Hepatocyte (in vitro differentiated cells): ENCODE measurements around the gene WHAMM. TPM values are rescaled to one million over a fixed set of nuclear protein-coding genes. Genes with fewer than 3 reads are reported as not detected.
"Not testable (repeated sequence)": the region's sequence is repeated elsewhere in the genome, so short reads cannot be mapped to it uniquely, and the experiment has no call there.

Experiments
- DNase-seq: peaks from one replicate; pipeline ENCODE4 v3.0.0-alpha.2; 2016; ENCODE audit warnings: low spot score
- H2AFZ ChIP-seq: fragments of 200-600 bp; sonication (generic); 2 replicates; pipeline ENCODE4 v1.6.0; 2016; ENCODE audit warnings: antibody characterized with exemption, mild to moderate bottlenecking
- H3K27ac ChIP-seq: fragments of 200-600 bp; sonication (generic); 2 replicates; pipeline ENCODE4 v1.5.1; 2016; ENCODE audit warnings: mild to moderate bottlenecking
- H3K27me3 ChIP-seq: fragments of 200-600 bp; sonication (generic); 2 replicates; pipeline ENCODE4 v1.6.1; 2016
- H3K36me3 ChIP-seq: fragments of 200-600 bp; sonication (generic); replicated peaks from 2 replicates; pipeline ENCODE4 v1.5.1; 2016; ENCODE audit warnings: low read depth; ENCODE audit not compliant: insufficient read depth
- H3K4me1 ChIP-seq: fragments of 200-600 bp; sonication (generic); 2 replicates; pipeline ENCODE4 v1.5.1; 2016; ENCODE audit warnings: mild to moderate bottlenecking, moderate library complexity; ENCODE audit not compliant: insufficient read depth
- H3K4me2 ChIP-seq: fragments of 200-600 bp; sonication (generic); 2 replicates; pipeline ENCODE4 v1.6.0; 2016
- H3K4me3 ChIP-seq: fragments of 200-600 bp; sonication (generic); 2 replicates; pipeline ENCODE4 v1.5.1; 2016; ENCODE audit warnings: mild to moderate bottlenecking
- H3K79me2 ChIP-seq: fragments of 200-600 bp; sonication (generic); 2 replicates; pipeline ENCODE4 v1.6.0; 2017; ENCODE audit warnings: mild to moderate bottlenecking
- H3K9me2 ChIP-seq: fragments of 200-600 bp; sonication (generic); replicated peaks from 2 replicates; pipeline ENCODE4 v1.6.0; 2017; ENCODE audit warnings: mild to moderate bottlenecking; ENCODE audit not compliant: insufficient read depth
- H3K9me3 ChIP-seq: fragments of 200-600 bp; sonication (generic); 2 replicates; pipeline ENCODE4 v1.5.1; 2016; ENCODE audit warnings: low read depth, mild to moderate bottlenecking
- H4K20me1 ChIP-seq: fragments of 200-600 bp; sonication (generic); 2 replicates; pipeline ENCODE4 v1.6.0; 2016; ENCODE audit warnings: mild to moderate bottlenecking; ENCODE audit not compliant: insufficient read depth, poor library complexity, severe bottlenecking
- EZH2 ChIP-seq: fragments of 200-600 bp; sonication (generic); IDR thresholded peaks from 2 replicates; pipeline ENCODE4 v1.6.1; 2016; ENCODE audit warnings: antibody characterized with exemption, mild to moderate bottlenecking, borderline replicate concordance
- EZH2phosphoT487 ChIP-seq: fragments of 200-600 bp; sonication (generic); IDR thresholded peaks from one replicate; pipeline ENCODE4 v1.6.1; 2018; ENCODE audit warnings: antibody characterized with exemption, mild to moderate bottlenecking, low read depth, moderate library complexity; ENCODE audit not compliant: unreplicated experiment, severe bottlenecking
- WGBS: methylation state at CpG from one replicate; pipeline ENCODE4 v1.1.6; 2016; ENCODE audit warnings: low lambda C conversion rate; ENCODE audit errors: missing lambda C conversion rate; 5-methylcytosine and 5-hydroxymethylcytosine counted together
- polyA plus RNA-seq: library from polyadenylated mRNA; unstranded; fragments of >200 nt; fragmentation: Nextera tagmentation; extraction: Ambion mirVana; gene quantifications from 2 replicates; pipeline ENCODE4 v1.2.1, GENCODE V29; 2016
- total RNA-seq: library from RNA; depleted of rRNA; stranded (reverse); fragments of >200 nt; gene quantifications from 2 replicates; pipeline ENCODE4 v1.2.3, GENCODE V29; 2014
- TF ChIP-seq, protein P1 (sequence below): fragments of 200-600 bp; sonication (generic); IDR thresholded peaks from 2 replicates; pipeline ENCODE4 v1.5.1; 2016; ENCODE audit warnings: antibody characterized with exemption, mild to moderate bottlenecking; ENCODE audit not compliant: poor library complexity

Gene WHAMM
- total and polyA plus RNA-seq, 2 experiments from 2014 or later, result 5.3 to 8.0 TPM

DNA sequence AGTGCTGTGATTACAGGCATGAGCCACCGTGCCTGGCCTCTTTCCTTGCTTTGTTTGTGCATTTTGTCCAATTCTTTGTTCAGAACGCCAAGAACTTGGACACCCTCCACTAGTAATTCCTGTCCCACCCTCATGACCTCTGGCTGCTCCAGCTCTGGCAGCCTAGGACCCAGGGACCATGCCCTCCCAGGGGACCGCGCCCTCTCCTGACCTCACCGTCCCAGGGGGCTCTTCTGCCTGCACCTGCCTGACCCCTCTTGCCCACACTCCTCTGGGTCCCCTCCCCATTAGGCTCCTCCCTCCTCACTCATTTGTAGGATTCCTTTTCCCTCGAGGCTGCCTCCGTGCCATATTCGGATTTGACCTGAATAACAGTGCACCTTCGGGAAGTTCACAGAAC, 44.7 kb upstream of the WHAMM start:
- no peaks in the 10 kb centered on the region for H3K4me1 ChIP-seq
- no peaks in the 10 kb centered on the region for H4K20me1 ChIP-seq
- DNase-seq, result no peak
- TF ChIP-seq EZH2phosphoT487 (no peak), EZH2 (no peak)
- TF ChIP-seq, protein P1, sequence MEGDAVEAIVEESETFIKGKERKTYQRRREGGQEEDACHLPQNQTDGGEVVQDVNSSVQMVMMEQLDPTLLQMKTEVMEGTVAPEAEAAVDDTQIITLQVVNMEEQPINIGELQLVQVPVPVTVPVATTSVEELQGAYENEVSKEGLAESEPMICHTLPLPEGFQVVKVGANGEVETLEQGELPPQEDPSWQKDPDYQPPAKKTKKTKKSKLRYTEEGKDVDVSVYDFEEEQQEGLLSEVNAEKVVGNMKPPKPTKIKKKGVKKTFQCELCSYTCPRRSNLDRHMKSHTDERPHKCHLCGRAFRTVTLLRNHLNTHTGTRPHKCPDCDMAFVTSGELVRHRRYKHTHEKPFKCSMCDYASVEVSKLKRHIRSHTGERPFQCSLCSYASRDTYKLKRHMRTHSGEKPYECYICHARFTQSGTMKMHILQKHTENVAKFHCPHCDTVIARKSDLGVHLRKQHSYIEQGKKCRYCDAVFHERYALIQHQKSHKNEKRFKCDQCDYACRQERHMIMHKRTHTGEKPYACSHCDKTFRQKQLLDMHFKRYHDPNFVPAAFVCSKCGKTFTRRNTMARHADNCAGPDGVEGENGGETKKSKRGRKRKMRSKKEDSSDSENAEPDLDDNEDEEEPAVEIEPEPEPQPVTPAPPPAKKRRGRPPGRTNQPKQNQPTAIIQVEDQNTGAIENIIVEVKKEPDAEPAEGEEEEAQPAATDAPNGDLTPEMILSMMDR, result no peak
- H3K36me3 ChIP-seq, result no peaks in the 10 kb centered on the region
- 89% methylated on average over 9 of the region's 9 CpGs for WGBS
- no peaks in the 10 kb centered on the region for H3K79me2 ChIP-seq
- H3K27me3 ChIP-seq, result no peaks in the 10 kb centered on the region
- no peak overlapping the region for H3K27ac ChIP-seq
- H3K9me3 ChIP-seq, result no peaks in the 10 kb centered on the region
- H2AFZ ChIP-seq, result no peak overlapping the region
- H3K9me2 ChIP-seq, result no peaks in the 10 kb centered on the region
- H3K4me2 ChIP-seq, result no peak overlapping the region
- H3K4me3 ChIP-seq, result no peak overlapping the region

DNA sequence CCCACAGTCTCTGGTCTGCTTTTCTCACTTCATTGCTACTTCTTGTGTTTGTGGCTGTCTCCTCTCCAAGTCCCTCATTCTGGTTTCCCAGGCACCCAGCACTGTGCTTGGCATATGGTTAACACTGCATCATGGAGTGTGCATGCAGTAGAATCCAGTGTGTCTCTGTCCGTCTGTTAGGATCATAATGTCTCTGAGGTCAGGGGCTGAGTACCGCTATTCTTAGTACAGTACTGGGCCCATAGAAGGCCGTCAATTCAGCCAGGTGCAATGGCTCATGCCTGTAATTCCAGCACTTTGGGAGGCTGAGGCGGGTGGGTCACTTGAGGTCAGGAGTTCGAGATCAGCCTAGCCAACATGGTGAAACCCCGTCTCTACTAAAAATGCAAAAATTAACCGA, 43.2 kb upstream of the WHAMM start:
- WGBS, result 87% methylated on average over 7 of the region's 7 CpGs
- H4K20me1 ChIP-seq, H3K4me1 ChIP-seq: not testable (repeated sequence)

DNA sequence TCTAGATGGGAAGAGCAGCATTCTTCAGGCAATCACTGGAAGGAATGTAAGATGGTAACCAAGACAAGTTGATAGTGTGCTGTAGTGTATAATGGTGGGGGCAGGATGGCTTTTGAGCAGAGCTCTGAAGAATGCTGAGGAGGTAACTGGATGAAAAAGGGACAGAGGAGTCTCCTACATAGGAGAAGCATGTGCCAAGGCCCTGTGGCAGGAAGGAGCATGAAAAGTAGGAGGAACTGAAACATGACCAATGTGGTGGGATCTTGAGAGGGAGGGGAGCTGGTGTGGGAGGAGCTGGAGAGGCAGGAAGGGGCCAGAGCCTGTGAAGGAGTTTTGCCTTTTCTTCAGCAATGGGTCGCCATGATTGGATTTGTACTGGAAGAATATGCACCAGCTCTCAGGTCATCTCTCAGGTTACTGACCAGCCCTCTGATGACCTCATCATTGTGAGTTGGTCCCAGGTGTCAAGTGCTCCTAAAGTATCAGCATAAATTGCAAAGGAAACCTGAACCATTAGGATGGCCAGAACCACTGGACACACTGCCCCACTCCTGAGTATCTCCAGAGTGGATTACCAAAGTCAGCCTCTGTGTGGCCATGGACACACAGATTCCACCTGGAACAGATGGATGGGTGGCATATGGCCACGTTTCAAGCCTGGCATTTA, 42.1 kb upstream of the WHAMM start:
- Histone ChIP-seq H3K36me3 (no peaks in the 10 kb centered on the region), H3K4me1 (no peaks in the 10 kb centered on the region), H3K4me2 (no peak overlapping the region), H3K9me2 (no peaks in the 10 kb centered on the region), H3K9me3 (no peaks in the 10 kb centered on the region), H3K27me3 (no peaks in the 10 kb centered on the region), H3K79me2 (no peaks in the 10 kb centered on the region), H3K4me3 (no peak overlapping the region), H3K27ac (no peak overlapping the region), H2AFZ (no peak overlapping the region), H4K20me1 (no peaks in the 10 kb centered on the region)
- DNase-seq, result no peak
- 86% methylated on average over 2 of the region's 2 CpGs for WGBS
- TF ChIP-seq EZH2phosphoT487 (no peak), EZH2 (no peak)
- TF ChIP-seq, protein P1, result no peak

More for the DNA sequence above, 43.2 kb upstream of the WHAMM start:
- H3K9me3 ChIP-seq, H3K9me2 ChIP-seq, DNase-seq, H3K27me3 ChIP-seq, H3K4me3 ChIP-seq, H3K79me2 ChIP-seq, H3K27ac ChIP-seq, H3K4me2 ChIP-seq, H3K36me3 ChIP-seq, H2AFZ ChIP-seq: not testable (repeated sequence)

DNA sequence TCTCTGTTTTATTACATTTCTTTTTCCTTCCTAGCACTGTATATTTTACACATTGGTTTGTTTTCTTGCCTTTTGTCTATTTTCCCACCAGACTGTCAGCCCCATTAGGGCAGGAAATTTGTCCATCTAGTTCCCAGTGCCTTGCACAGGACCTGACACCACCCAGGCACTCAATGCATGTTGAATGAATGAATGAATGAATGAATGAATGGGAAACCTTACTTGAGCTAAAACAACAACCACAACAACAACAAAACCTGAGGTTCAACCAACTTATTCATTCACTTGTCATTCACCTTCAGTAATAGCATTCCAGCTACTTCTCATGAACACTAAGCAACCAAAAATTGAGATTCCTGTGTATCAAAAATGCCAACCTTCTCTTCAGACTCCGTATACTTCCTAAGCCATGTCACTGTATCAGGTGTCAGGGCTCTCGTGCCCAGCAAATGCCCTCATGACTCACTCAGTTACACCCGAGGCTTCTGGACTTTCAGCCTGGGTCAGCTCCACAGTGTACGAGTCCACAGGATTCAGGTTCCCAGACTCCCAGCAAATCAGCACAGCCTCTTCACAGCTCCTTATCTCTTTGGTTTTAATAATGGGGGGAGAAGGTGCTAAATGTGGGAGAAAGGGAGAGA, 40.9 kb upstream of the WHAMM start:
- WGBS, result 66% methylated on average over 4 of the region's 4 CpGs

More for the DNA sequence above, 40.9 kb upstream of the WHAMM start:
- H3K4me1 ChIP-seq, result no peaks in the 10 kb centered on the region
- no peak overlapping the region for H3K4me3 ChIP-seq
- TF ChIP-seq EZH2phosphoT487 (no peak), EZH2 (no peak)
- TF ChIP-seq, protein P1, result no peak
- no peaks in the 10 kb centered on the region for H3K79me2 ChIP-seq
- no peaks in the 10 kb centered on the region for H4K20me1 ChIP-seq
- H2AFZ ChIP-seq, result no peak overlapping the region
- no peaks in the 10 kb centered on the region for H3K36me3 ChIP-seq
- no peak overlapping the region for H3K27ac ChIP-seq
- peak; percentile 19 for DNase-seq
- no peaks in the 10 kb centered on the region for H3K27me3 ChIP-seq
- H3K9me2 ChIP-seq, result no peaks in the 10 kb centered on the region
- no peaks in the 10 kb centered on the region for H3K9me3 ChIP-seq
- no peak overlapping the region for H3K4me2 ChIP-seq
